Esophagus muscularis mucosa (tissue), 4 donors: ENCODE results near the gene SAXO1. TPM values are rescaled to one million over a fixed set of nuclear protein-coding genes. Genes with fewer than 3 reads are reported as not detected.

ENCODE experiments used
- DNase-seq: peaks from one replicate; pipeline ENCODE4 v3.0.0-alpha.2; 2017; ENCODE audit errors: extremely low spot score
- H3K27ac ChIP-seq, 4 donors: fragments of 200-600 bp; sonication (generic); replicated peaks in 1 of 4; 1 replicate in 3 of 4; 2 replicates in 1 of 4; pipeline ENCODE4 v1.5.1; 2016 to 2019; ENCODE audit warnings: mild to moderate bottlenecking in 1 of 4
- H3K27me3 ChIP-seq, 4 donors: fragments of 200-600 bp; sonication (generic); one replicate each; pipeline versions ENCODE4 v1.5.1 to v1.6.0; 2016 to 2019
- H3K36me3 ChIP-seq, 4 donors: fragments of 200-600 bp; sonication (generic); one replicate each; pipeline ENCODE4 v1.5.1; 2016 to 2019
- H3K4me1 ChIP-seq, 4 donors: fragments of 200-600 bp; sonication (generic); one replicate each; pipeline ENCODE4 v1.5.1; 2016 to 2019
- H3K4me3 ChIP-seq, 4 donors: fragments of 200-600 bp; sonication (generic); 1 replicate in 2 of 4; 2 replicates in 2 of 4; pipeline ENCODE4 v1.5.1; 2016 to 2019; ENCODE audit warnings: mild to moderate bottlenecking in 4 of 4, moderate library complexity in 1 of 4
- H3K9me3 ChIP-seq, 4 donors: fragments of 200-600 bp; sonication (generic); 1 replicate in 3 of 4; 2 replicates in 1 of 4; pipeline ENCODE4 v1.5.1; 2016 to 2019
- CTCF ChIP-seq, 3 experiments: fragments of 200-600 bp in 2 of 3; fragments of 450-650 bp in 1 of 3; sonication (generic) in 2 of 3; IDR thresholded peaks; one replicate each; pipeline ENCODE4 v1.5.1; 2017 to 2019; ENCODE audit warnings: antibody characterized with exemption in 3 of 3, mild to moderate bottlenecking in 2 of 3, moderate library complexity in 1 of 3
- EP300 ChIP-seq: sonication (generic); formaldehyde crosslinking; IDR thresholded peaks from one replicate; pipeline ENCODE4 v1.6.1; 2017; ENCODE audit warnings: antibody characterized with exemption
- POLR2A ChIP-seq: fragments of 450-650 bp; IDR thresholded peaks from one replicate; pipeline ENCODE4 v1.6.1; 2017; ENCODE audit warnings: antibody characterized with exemption, moderate library complexity, mild to moderate bottlenecking, low read depth
- POLR2AphosphoS5 ChIP-seq, 2 donors: sonication (generic); formaldehyde crosslinking; IDR thresholded peaks; one replicate each; pipeline ENCODE4 v1.6.1; 2017; ENCODE audit warnings: antibody characterized with exemption in 2 of 2
- WGBS: methylation state at CpG from one replicate; pipeline ENCODE4 v1.1.5; 2018; 5-methylcytosine and 5-hydroxymethylcytosine counted together
- intact Hi-C: fragments of 100-400 bp; cut with DNase I; formaldehyde crosslinking; loops from one replicate; pipeline ENCODE4 v1.15.1; 2023
- total RNA-seq, 4 donors: library from RNA; depleted of rRNA; stranded (reverse); fragments of >200 nt; gene quantifications; one replicate each; pipeline versions ENCODE4 v1.1.0 to v1.2.1, GENCODE V29; 2016

SAXO1 gene
- total RNA-seq, 4 donors from 2014 or later = 0.11 to 0.17 TPM; not detected in 2

GRCh38 chr9:18989097-18989496, 43.9 kb downstream of the SAXO1 start:
- TF ChIP-seq EP300 (no peak), POLR2A (no peak), CTCF (IDR thresholded peaks at IDR 0.05) (no peak)
- peaks cover 0 to 3% (median 0%) of the 10 kb centered on the region in 4 donors for H3K9me3 ChIP-seq
- H3K27me3 ChIP-seq = no peaks in the 10 kb centered on the region
- H3K4me1 ChIP-seq = no peaks in the 10 kb centered on the region
- no peak for DNase-seq
- no peak overlapping the region for H3K4me3 ChIP-seq
- 90% methylated on average over 2 of the region's 2 CpGs for WGBS
- H3K36me3 ChIP-seq = no peaks in the 10 kb centered on the region
- intact Hi-C loops = no loop called here
- no peak overlapping the region for H3K27ac ChIP-seq

- H3K36me3 ChIP-seq = no peaks in the 10 kb centered on the region
- H3K4me3 ChIP-seq = no peak overlapping the region
- no peak for TF ChIP-seq POLR2AphosphoS5 (IDR thresholded peaks at IDR 0.05)
- TF ChIP-seq POLR2A = no peak
- no peak for TF ChIP-seq EP300
- no peak for TF ChIP-seq CTCF (IDR thresholded peaks at IDR 0.05)
- peaks cover 0 to 8% (median 0%) of the 10 kb centered on the region in 4 donors for H3K9me3 ChIP-seq
- no peaks in the 10 kb centered on the region for H3K27me3 ChIP-seq
- no peak overlapping the region for H3K27ac ChIP-seq
- no peak for DNase-seq
- no peaks in the 10 kb centered on the region for H3K4me1 ChIP-seq
- intact Hi-C loops = no loop called here
Measured at GRCh38 chr9:18988003-18988402, 45.0 kb downstream of the SAXO1 start.

- Histone ChIP-seq H3K4me3 (no peak overlapping the region), H3K4me1 (peaks cover 0 to 10% (median 7%) of the 10 kb centered on the region in 4 donors), H3K9me3 (peaks cover 0 to 8% (median 0%) of the 10 kb centered on the region in 4 donors), H3K27me3 (no peaks in the 10 kb centered on the region), H3K36me3 (no peaks in the 10 kb centered on the region), H3K27ac (no peak overlapping the region)
- no peak for DNase-seq
- intact Hi-C loops = no loop called here
- TF ChIP-seq CTCF (IDR thresholded peaks at IDR 0.05) = no peak
Measured at GRCh38 chr9:18985996-18986395, 47.0 kb downstream of the SAXO1 start.

- Histone ChIP-seq H3K36me3 (no peaks in the 10 kb centered on the region), H3K4me3 (no peak overlapping the region), H3K9me3 (peaks cover 0 to 8% (median 0%) of the 10 kb centered on the region in 4 donors), H3K27me3 (no peaks in the 10 kb centered on the region), H3K27ac (no peak overlapping the region), H3K4me1 (peaks cover 2 to 10% (median 10%) of the 10 kb centered on the region in 4 donors)
- TF ChIP-seq POLR2AphosphoS5 (IDR thresholded peaks at IDR 0.05) = no peak
- no peak for TF ChIP-seq CTCF (IDR thresholded peaks at IDR 0.05)
- no peak for TF ChIP-seq POLR2A
- no peak for TF ChIP-seq EP300
- intact Hi-C loops = no loop called here
- DNase-seq = peak; percentile 39
- WGBS = 56% methylated on average over 6 of the region's 6 CpGs
Measured at GRCh38 chr9:18985464-18985951, 47.5 kb downstream of the SAXO1 start.

- DNase-seq = peak; percentile 45
- Histone ChIP-seq H3K4me1 (peaks cover 15 to 24% (median 22%) of the 10 kb centered on the region in 4 donors), H3K4me3 (no peak overlapping the region), H3K36me3 (no peaks in the 10 kb centered on the region), H3K9me3 (peaks cover 0 to 8% (median 0%) of the 10 kb centered on the region in 4 donors), H3K27ac (no peak overlapping the region), H3K27me3 (no peaks in the 10 kb centered on the region)
- 79% methylated on average over 5 of the region's 5 CpGs for WGBS
- no peak for TF ChIP-seq EP300
- TF ChIP-seq POLR2A = no peak
- TF ChIP-seq POLR2AphosphoS5 (IDR thresholded peaks at IDR 0.05) = no peak
- TF ChIP-seq CTCF (IDR thresholded peaks at IDR 0.05) = no peak
- intact Hi-C loops = no loop called here
Measured at GRCh38 chr9:18982262-18982620, 50.8 kb downstream of the SAXO1 start.
